GM12878 (cell line): ENCODE data around the gene GJB6. TPM values are rescaled to one million over a fixed set of nuclear protein-coding genes. Genes with fewer than 3 reads are reported as not detected.

Experiments
- ATAC-seq: fragments of 200-7000 bp; cut with Tn5 transposase; 3 replicates; pipeline ENCODE4 v1.9.1; 2020; ENCODE audit warnings: mild to moderate bottlenecking, moderate library complexity
- BruUV-seq: library from RNA; stranded (reverse); fragments of 400-500 nt; replicated peaks from 2 replicates; lab custom pipeline; 2021; lab: Mats Ljungman, UMichigan
- CTCF ChIA-PET: fragments of 300-600 bp; sonication (Branson Sonifier 250); formaldehyde crosslinking; extraction: SDS; loops from one replicate; lab custom pipeline; 2021; ENCODE audit warnings: inconsistent platforms; lab: Yijun Ruan, JAX
- POLR2A ChIA-PET: fragments of 350-600 bp; formaldehyde crosslinking; extraction: SDS; loops from one replicate; lab custom pipeline; 2021; ENCODE audit warnings: inconsistent platforms; lab: Charles Lee
- RAD21 ChIA-PET: fragments of 300-600 bp; sonication (Branson Sonifier 250); formaldehyde crosslinking; loops from one replicate; lab custom pipeline; 2023; ENCODE audit warnings: antibody characterized with exemption; ENCODE audit not compliant: unreplicated experiment; lab: Charles Lee
- SMC1A ChIA-PET: fragments of 300-600 bp; sonication (Branson Sonifier 250); formaldehyde crosslinking; loops from one replicate; lab custom pipeline; 2023; ENCODE audit not compliant: unreplicated experiment, uncharacterized antibody; lab: Charles Lee
- DNase-seq: peaks from one replicate; pipeline ENCODE4 v3.0.0-alpha.2; 2011; ENCODE audit warnings: low read depth, low spot score
- FAIRE-seq: peaks from 3 replicates; lab custom pipeline; 2011; peaks lifted over from hg19 to GRCh38; lab: Jason Lieb, UNC
- H2AFZ ChIP-seq: 2 replicates; pipeline ENCODE4 v1.6.0; 2011; ENCODE audit warnings: low read depth, low read length, control low read depth; ENCODE audit not compliant: control insufficient read depth
- H3K27ac ChIP-seq: 2 replicates; pipeline ENCODE4 v1.5.1; 2011; ENCODE audit warnings: control low read depth; ENCODE audit not compliant: control insufficient read depth, insufficient read depth
- H3K27me3 ChIP-seq, 2 experiments: replicated peaks in 1 of 2; 2 replicates each; pipeline versions ENCODE4 v1.6.0 to v1.6.1; 2011; ENCODE audit warnings: low read length in 1 of 2; ENCODE audit not compliant: control insufficient read depth in 2 of 2, insufficient read depth in 2 of 2
- H3K36me3 ChIP-seq, 2 experiments: 2 replicates each; pipeline ENCODE4 v1.5.1; 2011; ENCODE audit warnings: low read length in 1 of 2; ENCODE audit not compliant: control insufficient read depth in 2 of 2, insufficient read depth in 2 of 2
- H3K4me1 ChIP-seq: 2 replicates; pipeline ENCODE4 v1.6.1; 2011; ENCODE audit warnings: mild to moderate bottlenecking, low read length, moderate library complexity, mixed read lengths; ENCODE audit not compliant: control insufficient read depth, insufficient read depth
- H3K4me2 ChIP-seq: 2 replicates; pipeline ENCODE4 v1.6.0; 2011; ENCODE audit warnings: control low read depth; ENCODE audit not compliant: control insufficient read depth, insufficient read depth
- H3K4me3 ChIP-seq: fragments of 200-600 bp; sonication (generic); 2 replicates; pipeline ENCODE4 v1.5.1; 2016
- H3K79me2 ChIP-seq: 2 replicates; pipeline ENCODE4 v1.6.0; 2011; ENCODE audit warnings: low read length; ENCODE audit not compliant: control insufficient read depth, insufficient read depth
- H3K9ac ChIP-seq: 2 replicates; pipeline ENCODE4 v1.8.0; 2011; ENCODE audit warnings: low read length, control low read depth, mixed read lengths; ENCODE audit not compliant: control insufficient read depth, insufficient read depth
- H3K9me3 ChIP-seq: replicated peaks from 3 replicates; pipeline ENCODE4 v1.5.1; 2011; ENCODE audit warnings: mild to moderate bottlenecking, low read length; ENCODE audit not compliant: control insufficient read depth, insufficient read depth
- H4K20me1 ChIP-seq: 2 replicates; pipeline ENCODE4 v1.6.0; 2011; ENCODE audit not compliant: control insufficient read depth, insufficient read depth
- BRCA1 ChIP-seq: IDR thresholded peaks from 2 replicates; pipeline ENCODE4 v1.6.1; 2011; ENCODE audit warnings: low read depth, low read length, improper control_type of control experiment
- IRF4 ChIP-seq: IDR thresholded peaks from 2 replicates; pipeline ENCODE4 v1.6.1; 2011; ENCODE audit warnings: low read depth, low read length
- ZNF217 ChIP-seq: fragments of 450-650 bp; IDR thresholded peaks from 2 replicates; pipeline ENCODE4 v1.6.1; 2017; ENCODE audit warnings: antibody characterized with exemption, mild to moderate bottlenecking
- WGBS: methylation state at CpG from one replicate; pipeline ENCODE4 v1.1.6; 2016; ENCODE audit warnings: low lambda C conversion rate; ENCODE audit not compliant: insufficient replicate concordance, insufficient coverage; ENCODE audit errors: missing lambda C conversion rate; 5-methylcytosine and 5-hydroxymethylcytosine counted together
- in situ Hi-C: fragments of 300-500 bp; cut with MboI; formaldehyde crosslinking; loops from 9 replicates; pipeline ENCODE4 v1.14.3; 2018; ENCODE audit warnings: mixed read lengths
- intact Hi-C: fragments of 100-400 bp; cut with micrococcal nuclease; formaldehyde crosslinking; loops from one replicate; pipeline ENCODE4 v1.14.2; 2022; ENCODE audit not compliant: unreplicated experiment
- polyA plus RNA-seq, 11 experiments: library from polyadenylated mRNA; depleted of rRNA in 4 of 11; unstranded in 6 of 11; stranded (reverse) in 5 of 11; fragments of >200 nt; fragmentation: Nextera tagmentation in 4 of 11; fragmentation: Illumina TruSeq in 1 of 11; extraction: Ambion mirVana in 4 of 11; extraction: Trizol in 1 of 11; gene quantifications; 1 replicate in 1 of 11; 2 replicates in 10 of 11; pipeline versions ENCODE4 v1.2.1 to v1.2.3, GENCODE V29; 2011 to 2016; ENCODE audit warnings: inconsistent platforms in 2 of 11, missing spikeins in 2 of 11, low read depth in 1 of 11
- total RNA-seq, 4 experiments: library from RNA; depleted of rRNA in 3 of 4; stranded (reverse); fragments of >200 nt in 3 of 4; fragmentation: Illumina TruSeq in 1 of 4; extraction: Trizol in 1 of 4; gene quantifications; 2 replicates each; pipeline versions ENCODE4 v1.2.1 to v1.2.3, GENCODE V29; 2013 to 2021
- TF ChIP-seq, protein P1 (sequence below): fragments of 450-650 bp; IDR thresholded peaks from 2 replicates; pipeline ENCODE4 v1.6.1; 2016; ENCODE audit warnings: mild to moderate bottlenecking
- TF ChIP-seq, protein P2 (sequence below): fragments of 450-650 bp; IDR thresholded peaks from 2 replicates; pipeline ENCODE4 v1.6.1; 2016; ENCODE audit warnings: mild to moderate bottlenecking, moderate library complexity, borderline replicate concordance
- TF ChIP-seq, protein P3 (sequence below): fragments of 150-350 bp; IDR thresholded peaks from 2 replicates; pipeline ENCODE4 v1.6.1; 2014; ENCODE audit warnings: mild to moderate bottlenecking, low read depth, low read length

The GJB6 gene
- total and polyA plus RNA-seq, 10 of the 15 experiments (the other 5 are each of a cell fraction or from before 2014, with no cell fraction given), result 0.03 TPM; not detected in 9

DNA sequence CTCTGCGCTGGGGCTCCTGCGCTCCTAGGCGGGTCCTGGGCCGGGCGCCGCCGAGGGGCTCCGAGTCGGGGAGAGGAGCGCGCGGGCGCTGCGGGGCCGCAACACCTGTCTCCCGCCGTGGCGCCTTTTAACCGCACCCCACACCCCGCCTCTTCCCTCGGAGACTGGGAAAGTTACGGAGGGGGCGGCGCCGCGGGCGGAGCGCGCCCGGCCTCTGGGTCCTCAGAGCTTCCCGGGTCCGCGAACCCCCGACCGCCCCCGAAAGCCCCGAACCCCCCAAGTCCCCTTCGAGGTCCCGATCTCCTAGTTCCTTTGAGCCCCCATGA, 39.3 kb downstream of the GJB6 start, which contains the start of gene GJB2:
Gene GJB2, minus strand, starts transcription at position 103 of the 326 bp plus-strand sequence. CDS start 3,357 bp downstream, outside the sequence.
- Histone ChIP-seq H3K9me3 (no peaks in the 10 kb centered on the region), H3K4me2 (peak within 1 kb of the TSS; percentile 91), H3K27me3 (peaks cover 7 to 25% of the 10 kb centered on the region in 2 experiments; a peak in 3 of 4 replicates), H3K27ac (no peak within 1 kb of the TSS), H3K79me2 (no peaks in the 10 kb centered on the region)
- FAIRE-seq, result no peak
- ATAC-seq, result no peak
- POLR2A ChIA-PET, result no interaction called here
- no TSS peak for BruUV-seq
- RAD21 ChIA-PET, result no interaction called here
- SMC1A ChIA-PET, result no interaction called here
- 4% methylated on average over 17 of the region's 39 CpGs for WGBS
- no peak for TF ChIP-seq BRCA1
- TF ChIP-seq IRF4, result no peak
- TF ChIP-seq, protein P1, sequence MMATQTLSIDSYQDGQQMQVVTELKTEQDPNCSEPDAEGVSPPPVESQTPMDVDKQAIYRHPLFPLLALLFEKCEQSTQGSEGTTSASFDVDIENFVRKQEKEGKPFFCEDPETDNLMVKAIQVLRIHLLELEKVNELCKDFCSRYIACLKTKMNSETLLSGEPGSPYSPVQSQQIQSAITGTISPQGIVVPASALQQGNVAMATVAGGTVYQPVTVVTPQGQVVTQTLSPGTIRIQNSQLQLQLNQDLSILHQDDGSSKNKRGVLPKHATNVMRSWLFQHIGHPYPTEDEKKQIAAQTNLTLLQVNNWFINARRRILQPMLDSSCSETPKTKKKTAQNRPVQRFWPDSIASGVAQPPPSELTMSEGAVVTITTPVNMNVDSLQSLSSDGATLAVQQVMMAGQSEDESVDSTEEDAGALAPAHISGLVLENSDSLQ, result no peak
- TF ChIP-seq ZNF217, result no peak
- TF ChIP-seq, protein P2, sequence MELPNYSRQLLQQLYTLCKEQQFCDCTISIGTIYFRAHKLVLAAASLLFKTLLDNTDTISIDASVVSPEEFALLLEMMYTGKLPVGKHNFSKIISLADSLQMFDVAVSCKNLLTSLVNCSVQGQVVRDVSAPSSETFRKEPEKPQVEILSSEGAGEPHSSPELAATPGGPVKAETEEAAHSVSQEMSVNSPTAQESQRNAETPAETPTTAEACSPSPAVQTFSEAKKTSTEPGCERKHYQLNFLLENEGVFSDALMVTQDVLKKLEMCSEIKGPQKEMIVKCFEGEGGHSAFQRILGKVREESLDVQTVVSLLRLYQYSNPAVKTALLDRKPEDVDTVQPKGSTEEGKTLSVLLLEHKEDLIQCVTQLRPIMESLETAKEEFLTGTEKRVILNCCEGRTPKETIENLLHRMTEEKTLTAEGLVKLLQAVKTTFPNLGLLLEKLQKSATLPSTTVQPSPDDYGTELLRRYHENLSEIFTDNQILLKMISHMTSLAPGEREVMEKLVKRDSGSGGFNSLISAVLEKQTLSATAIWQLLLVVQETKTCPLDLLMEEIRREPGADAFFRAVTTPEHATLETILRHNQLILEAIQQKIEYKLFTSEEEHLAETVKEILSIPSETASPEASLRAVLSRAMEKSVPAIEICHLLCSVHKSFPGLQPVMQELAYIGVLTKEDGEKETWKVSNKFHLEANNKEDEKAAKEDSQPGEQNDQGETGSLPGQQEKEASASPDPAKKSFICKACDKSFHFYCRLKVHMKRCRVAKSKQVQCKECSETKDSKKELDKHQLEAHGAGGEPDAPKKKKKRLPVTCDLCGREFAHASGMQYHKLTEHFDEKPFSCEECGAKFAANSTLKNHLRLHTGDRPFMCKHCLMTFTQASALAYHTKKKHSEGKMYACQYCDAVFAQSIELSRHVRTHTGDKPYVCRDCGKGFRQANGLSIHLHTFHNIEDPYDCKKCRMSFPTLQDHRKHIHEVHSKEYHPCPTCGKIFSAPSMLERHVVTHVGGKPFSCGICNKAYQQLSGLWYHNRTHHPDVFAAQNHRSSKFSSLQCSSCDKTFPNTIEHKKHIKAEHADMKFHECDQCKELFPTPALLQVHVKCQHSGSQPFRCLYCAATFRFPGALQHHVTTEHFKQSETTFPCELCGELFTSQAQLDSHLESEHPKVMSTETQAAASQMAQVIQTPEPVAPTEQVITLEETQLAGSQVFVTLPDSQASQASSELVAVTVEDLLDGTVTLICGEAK, result no peak
- TF ChIP-seq, protein P3, sequence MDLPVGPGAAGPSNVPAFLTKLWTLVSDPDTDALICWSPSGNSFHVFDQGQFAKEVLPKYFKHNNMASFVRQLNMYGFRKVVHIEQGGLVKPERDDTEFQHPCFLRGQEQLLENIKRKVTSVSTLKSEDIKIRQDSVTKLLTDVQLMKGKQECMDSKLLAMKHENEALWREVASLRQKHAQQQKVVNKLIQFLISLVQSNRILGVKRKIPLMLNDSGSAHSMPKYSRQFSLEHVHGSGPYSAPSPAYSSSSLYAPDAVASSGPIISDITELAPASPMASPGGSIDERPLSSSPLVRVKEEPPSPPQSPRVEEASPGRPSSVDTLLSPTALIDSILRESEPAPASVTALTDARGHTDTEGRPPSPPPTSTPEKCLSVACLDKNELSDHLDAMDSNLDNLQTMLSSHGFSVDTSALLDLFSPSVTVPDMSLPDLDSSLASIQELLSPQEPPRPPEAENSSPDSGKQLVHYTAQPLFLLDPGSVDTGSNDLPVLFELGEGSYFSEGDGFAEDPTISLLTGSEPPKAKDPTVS, result no peak
- TF ChIP-seq, all 136 proteins: peak for 0
- DNase-seq, result no peak
- peaks cover 12% of the 10 kb centered on the region for H3K4me1 ChIP-seq
- in situ Hi-C loops (loop anchor here (25.0 kb wide), 1 partner anchor 645 kb away; no protein-coding TSS in a partner anchor), intact Hi-C loops (loop anchor here (5.0 kb wide), 1 partner anchor 220 kb away; no protein-coding TSS in a partner anchor)
- peak within 1 kb of the TSS; percentile 70 for H3K4me3 ChIP-seq
- H3K36me3 ChIP-seq, result no peaks in the 10 kb centered on the region
- CTCF ChIA-PET, result interaction anchor here (0.6 kb wide), 1 partner anchor 10 kb away, joined by 3 read pairs; no protein-coding TSS in a partner anchor
- H3K9ac ChIP-seq, result peak within 1 kb of the TSS; percentile 14
- no peaks in the 10 kb centered on the region for H4K20me1 ChIP-seq
- peak within 1 kb of the TSS; percentile 59 for H2AFZ ChIP-seq
